ENCODE measurements around the gene KLHL36.

DNA sequence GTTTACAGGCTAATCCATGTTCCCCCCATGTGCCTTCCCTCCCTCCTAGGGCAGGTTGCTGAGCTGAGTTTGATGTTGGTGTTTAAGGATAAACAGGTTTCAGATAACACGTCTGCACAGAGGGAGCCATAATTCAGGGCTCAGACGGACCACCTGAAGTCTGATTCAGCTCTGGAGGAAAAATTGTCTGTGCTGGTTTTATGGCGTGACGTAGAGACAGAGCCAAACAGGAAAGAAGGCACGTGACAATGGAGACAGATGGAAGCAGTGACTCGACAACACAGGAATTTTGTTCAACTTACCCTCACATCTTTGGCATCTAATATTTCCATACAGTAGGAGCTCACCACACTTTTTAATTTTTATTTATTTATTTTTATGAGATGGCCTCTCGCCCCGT, 40.8 kb downstream of the KLHL36 start:
- TF ChIP-seq CTCF (IDR thresholded peaks at IDR 0.05): no peak
- no peak for TF ChIP-seq POLR2AphosphoS5 (IDR thresholded peaks at IDR 0.05)
- no peak for TF ChIP-seq POLR2A (IDR thresholded peaks at IDR 0.05)
- no peak for TF ChIP-seq EP300 (IDR thresholded peaks at IDR 0.05)

Measured in gastroesophageal sphincter (tissue), 3 donors.